Heart right ventricle (tissue), 16 donors: ENCODE measurements around the gene TBPL2. TPM values are rescaled to one million over a fixed set of nuclear protein-coding genes. Genes with fewer than 3 reads are reported as not detected.

ENCODE experiments used
- ATAC-seq, 8 donors: fragments of 200-7000 bp; cut with Tn5 transposase; one replicate each; pipeline ENCODE4 v1.9.1; 2020; ENCODE audit warnings: mild to moderate bottlenecking in 8 of 8, moderate library complexity in 8 of 8, moderate number of reproducible peaks in 1 of 8
- DNase-seq, 2 donors: peaks; one replicate each; pipeline ENCODE4 v3.0.0-alpha.2; 2020
- H3K27ac ChIP-seq, 10 donors: fragments of 200-600 bp; sonication (generic) in 2 of 10; one replicate each; pipeline versions ENCODE4 v1.5.0 to v1.8.0; 2020 to 2022; ENCODE audit warnings: mild to moderate bottlenecking in 3 of 10
- H3K27me3 ChIP-seq, 7 donors: fragments of 200-600 bp; one replicate each; pipeline ENCODE4 v1.8.0; 2021 to 2022; ENCODE audit warnings: mild to moderate bottlenecking in 2 of 7
- H3K36me3 ChIP-seq, 9 donors: fragments of 200-600 bp; sonication (generic) in 1 of 9; one replicate each; pipeline versions ENCODE4 v1.5.0 to v1.8.0; 2020 to 2022; ENCODE audit warnings: mild to moderate bottlenecking in 2 of 9
- H3K4me1 ChIP-seq, 9 donors: fragments of 200-600 bp; sonication (generic) in 1 of 9; one replicate each; pipeline versions ENCODE4 v1.5.0 to v1.8.0; 2020 to 2022; ENCODE audit warnings: mild to moderate bottlenecking in 4 of 9
- H3K4me3 ChIP-seq, 10 donors: fragments of 200-600 bp; sonication (generic) in 2 of 10; one replicate each; pipeline versions ENCODE4 v1.5.0 to v1.8.0; 2020 to 2022; ENCODE audit warnings: mild to moderate bottlenecking in 7 of 10, moderate library complexity in 2 of 10
- H3K9me3 ChIP-seq, 11 donors: fragments of 200-600 bp in 10 of 11; sonication (generic) in 2 of 11; one replicate each; pipeline versions ENCODE4 v1.5.0 to v1.8.0; 2013 to 2022; ENCODE audit warnings: mild to moderate bottlenecking in 2 of 11, control low read depth in 1 of 11, moderate library complexity in 1 of 11
- WGBS, 2 donors: extraction: QIAGEN DNeasy Blood & Tissue Kit; methylation state at CpG; one replicate each; pipeline ENCODE4 v1.1.7; 2013; ENCODE audit warnings: inconsistent platforms in 1 of 2; 5-methylcytosine and 5-hydroxymethylcytosine counted together
- intact Hi-C, 10 donors: fragments of 100-400 bp; cut with DNase I; formaldehyde crosslinking; loops; one replicate each; pipeline versions ENCODE4 v1.11.1 to v1.14.2; 2022
- polyA plus RNA-seq, 2 donors: library from polyadenylated mRNA; stranded (reverse); fragments of 200-250 nt; gene quantifications; one replicate each; pipeline ENCODE4 v1.2.3, GENCODE V29; 2013
- total RNA-seq, 10 donors: library from RNA; stranded (reverse); fragmentation: NEBNext Ultra II Directional in 3 of 10; extraction: Animal tissue kit (Norgen Biotek cat#: 25700) in 3 of 10; gene quantifications; one replicate each; pipeline versions ENCODE4 v1.2.1 to v1.2.4, GENCODE V29; 2021 to 2023
- TF ChIP-seq, protein P1 (sequence below), 9 donors: fragments of 200-600 bp; sonication (generic) in 2 of 9; IDR thresholded peaks; one replicate each; pipeline versions ENCODE4 v1.5.0 to v1.8.0; 2021 to 2022; ENCODE audit warnings: antibody characterized with exemption in 9 of 9, mild to moderate bottlenecking in 5 of 9, moderate library complexity in 1 of 9
- donor health status: Arrhythmogenic right ventricular cardiomyopathy.
- donor health status: ischemic (EF 13 %, LVEDD 7.1; RV severe dilation, severe dysfunction).
- donor health status: healthy with polysubstance abuse.
- donor health status: DM: no; HTN: yes; CAD: no.
- donor health status: DM: no; HTN: no; CAD: no.
- donor health status: ischemic (EF 25% LVEDD 6.9; RV normal size, moderate dysfunction).
- donor health status: ischemic (EF 25% LVEDD 5.7; RV mildly dilated, moderate dysfunction).
- donor health status: healthy.
- donor health status: DM: yes; HTN: yes; CAD: no.
- donor health status: Ischemic cardiomyopathy.
- donor health status: ischemic (EF 35%, LVEDD 5.7; RV mildly dilated, moderate dysfunction).
- donor health status: nonischemic (EF 11% LVEDD 7.7; RV severe dilation, severe dysfunction).
- donor health status: DM: yes; HTN: yes; CAD: no.
- donor health status: PGD.
- donor health status: ischemic (EF 29% LVEDD 5.4; RV normal size, mild dysfunction).
- donor health status: nonischemic (EF 23%, LVEDD 6.1; RV moderate dilation, normal function).

TBPL2 gene
- total and polyA plus RNA-seq, 12 donors, result not detected

DNA sequence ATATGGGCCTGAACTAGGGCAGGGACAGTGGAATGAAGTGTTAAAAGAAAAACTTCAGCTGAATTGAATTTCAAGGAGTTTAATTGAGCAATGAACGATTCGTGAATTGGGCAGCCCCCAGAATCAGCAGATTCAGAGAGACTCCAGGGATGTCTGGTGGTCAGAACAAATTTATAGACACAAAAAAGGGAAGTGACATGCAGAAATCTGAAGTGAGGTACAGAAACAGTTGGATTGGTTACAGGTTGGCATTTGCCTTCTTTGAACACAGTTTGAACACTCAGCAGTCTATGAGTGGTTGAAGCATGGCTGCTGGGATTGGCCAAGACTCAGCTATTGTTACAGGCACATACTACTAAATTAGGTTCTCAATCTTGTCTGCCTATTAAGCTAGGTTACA lies 9.7 kb upstream of the TBPL2 start:
- no peak overlapping the region for H3K27ac ChIP-seq
- no peaks in the 10 kb centered on the region for H3K36me3 ChIP-seq
- DNase-seq (no peak), ATAC-seq (no peak)
- no peaks in the 10 kb centered on the region for H3K9me3 ChIP-seq
- H3K27me3 ChIP-seq, result no peaks in the 10 kb centered on the region
- intact Hi-C loops, result loop anchor here in 2 of 10 donors (10.0 kb wide), 1 partner anchor 125 kb away; no protein-coding TSS in a partner anchor
- TF ChIP-seq, protein P1, sequence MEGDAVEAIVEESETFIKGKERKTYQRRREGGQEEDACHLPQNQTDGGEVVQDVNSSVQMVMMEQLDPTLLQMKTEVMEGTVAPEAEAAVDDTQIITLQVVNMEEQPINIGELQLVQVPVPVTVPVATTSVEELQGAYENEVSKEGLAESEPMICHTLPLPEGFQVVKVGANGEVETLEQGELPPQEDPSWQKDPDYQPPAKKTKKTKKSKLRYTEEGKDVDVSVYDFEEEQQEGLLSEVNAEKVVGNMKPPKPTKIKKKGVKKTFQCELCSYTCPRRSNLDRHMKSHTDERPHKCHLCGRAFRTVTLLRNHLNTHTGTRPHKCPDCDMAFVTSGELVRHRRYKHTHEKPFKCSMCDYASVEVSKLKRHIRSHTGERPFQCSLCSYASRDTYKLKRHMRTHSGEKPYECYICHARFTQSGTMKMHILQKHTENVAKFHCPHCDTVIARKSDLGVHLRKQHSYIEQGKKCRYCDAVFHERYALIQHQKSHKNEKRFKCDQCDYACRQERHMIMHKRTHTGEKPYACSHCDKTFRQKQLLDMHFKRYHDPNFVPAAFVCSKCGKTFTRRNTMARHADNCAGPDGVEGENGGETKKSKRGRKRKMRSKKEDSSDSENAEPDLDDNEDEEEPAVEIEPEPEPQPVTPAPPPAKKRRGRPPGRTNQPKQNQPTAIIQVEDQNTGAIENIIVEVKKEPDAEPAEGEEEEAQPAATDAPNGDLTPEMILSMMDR (IDR thresholded peaks at IDR 0.05), result no peak
- no peak overlapping the region for H3K4me3 ChIP-seq
- peaks cover 0 to 60% (median 30%) of the 10 kb centered on the region in 9 donors for H3K4me1 ChIP-seq
- 64 to 70% methylated on average over 2 of the region's 2 CpGs for WGBS, 2 donors

DNA sequence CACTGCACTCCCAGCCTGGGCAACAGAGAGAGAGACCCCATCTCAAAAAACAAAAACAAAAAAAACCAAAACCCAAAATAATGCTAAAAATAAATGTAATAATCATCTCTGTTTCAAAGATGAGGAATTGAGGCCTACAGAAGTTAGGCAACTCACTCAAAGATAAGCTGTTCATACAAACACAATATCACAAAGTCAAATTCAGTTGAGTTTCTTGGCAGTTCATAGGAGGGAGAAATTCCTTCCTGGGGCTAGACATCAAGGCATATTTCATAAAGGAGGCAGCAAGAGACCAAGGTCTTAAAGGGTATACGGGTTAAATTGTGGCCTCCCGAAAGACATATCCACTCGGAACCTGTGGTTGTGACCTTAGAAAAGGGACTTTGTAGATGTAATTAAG lies 8.7 kb upstream of the TBPL2 start:
- Histone ChIP-seq H3K9me3 (no peaks in the 10 kb centered on the region), H3K4me1 (peaks cover 0 to 51% (median 22%) of the 10 kb centered on the region in 9 donors), H3K36me3 (no peaks in the 10 kb centered on the region), H3K27ac (peak overlapping the region in 1 of 10 donors; percentile 53), H3K4me3 (no peak overlapping the region), H3K27me3 (no peaks in the 10 kb centered on the region)
- intact Hi-C loops, result loop anchor here in 8 of 10 donors (5.0 to 10.0 kb wide), 8 partner anchors 126 to 1026 kb away; partner anchors contain the start of gene KTN1 (in 1 of the 8)
- TF ChIP-seq, protein P1 (IDR thresholded peaks at IDR 0.05), result no peak
- WGBS, 2 donors, result 97 to 100% methylated on average over 3 of the region's 3 CpGs
- no peak for DNase-seq
- no peak for ATAC-seq

DNA sequence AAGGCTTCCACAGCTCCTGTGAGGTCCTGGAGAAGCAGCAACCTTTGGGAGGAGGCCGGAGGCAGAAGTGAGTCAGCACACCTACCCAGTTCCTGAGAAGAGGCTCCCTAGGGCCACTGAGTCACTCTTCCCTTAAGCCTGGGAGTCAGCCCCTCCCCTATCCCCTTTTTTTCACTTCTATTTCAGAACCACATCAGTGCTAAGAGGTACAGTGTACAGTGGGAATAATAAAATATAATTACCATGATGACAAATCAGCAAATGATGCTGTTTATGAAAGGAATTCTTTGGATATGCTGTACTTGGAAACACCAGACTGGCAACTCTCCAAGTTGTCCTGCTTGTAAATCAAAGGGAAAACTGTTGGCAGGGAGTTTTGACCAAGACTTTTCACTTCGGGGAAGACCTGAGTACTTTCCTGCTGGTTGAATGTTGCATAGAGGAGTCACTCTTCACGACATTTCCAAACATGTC lies 7.8 kb upstream of the TBPL2 start:
- H3K36me3 ChIP-seq, result no peaks in the 10 kb centered on the region
- H3K27me3 ChIP-seq, result no peaks in the 10 kb centered on the region
- H3K27ac ChIP-seq, result peak overlapping the region in 1 of 10 donors; percentile 53
- DNase-seq (peak in 1 of 2 donors; percentile 14), ATAC-seq (peak in 5 of 8 donors; percentile 46 to 85 (median 76))
- TF ChIP-seq, protein P1 (IDR thresholded peaks at IDR 0.05), result no peak
- no peaks in the 10 kb centered on the region for H3K9me3 ChIP-seq
- H3K4me1 ChIP-seq, result peaks cover 0 to 45% (median 18%) of the 10 kb centered on the region in 9 donors
- H3K4me3 ChIP-seq, result no peak overlapping the region
- intact Hi-C loops, result loop anchor here in 8 of 10 donors (5.0 to 10.0 kb wide), 8 partner anchors 127 to 1027 kb away; partner anchors contain the start of gene KTN1 (in 1 of the 8)
- 17 to 26% methylated on average over 3 of the region's 3 CpGs for WGBS, 2 donors

DNA sequence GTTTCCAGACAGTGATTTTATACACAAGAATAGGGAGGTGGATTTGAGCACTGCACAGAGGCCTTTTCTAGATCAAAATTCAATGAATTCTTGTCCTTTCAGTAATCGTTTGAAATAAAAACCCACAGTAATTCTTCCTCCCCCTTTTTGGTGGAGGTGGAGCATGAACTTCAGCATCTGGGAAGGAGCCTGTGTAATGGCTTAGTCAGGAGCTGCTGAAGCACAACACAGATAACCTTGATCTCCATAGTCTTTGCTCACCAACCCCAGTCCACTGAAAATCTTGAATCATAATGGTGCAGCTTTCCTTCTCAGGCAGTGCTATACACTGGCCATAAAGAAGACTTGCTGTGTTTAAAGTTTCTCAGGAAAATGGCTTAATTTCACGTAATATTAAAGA lies 6.4 kb upstream of the TBPL2 start:
- H3K27ac ChIP-seq, result peak overlapping the region in 1 of 10 donors; percentile 26
- H3K36me3 ChIP-seq, result no peaks in the 10 kb centered on the region
- DNase-seq, result no peak
- intact Hi-C loops, result loop anchor here in 8 of 10 donors (5.0 to 10.0 kb wide), 8 partner anchors 128 to 1028 kb away; partner anchors contain the start of gene KTN1 (in 1 of the 8)
- no peaks in the 10 kb centered on the region for H3K27me3 ChIP-seq
- H3K9me3 ChIP-seq, result no peaks in the 10 kb centered on the region
- 53 to 65% methylated on average over 2 of the region's 2 CpGs for WGBS, 2 donors
- ATAC-seq, result peak in 3 of 8 donors; percentile 51 to 52 (median 52)
- no peak overlapping the region for H3K4me3 ChIP-seq
- H3K4me1 ChIP-seq, result peaks cover 0 to 41% (median 15%) of the 10 kb centered on the region in 9 donors
- TF ChIP-seq, protein P1 (IDR thresholded peaks at IDR 0.05), result no peak
